K562 (cell line): ENCODE results near the gene HYAL3. TPM values are rescaled to one million over a fixed set of nuclear protein-coding genes. Genes with fewer than 3 reads are reported as not detected.

Experiments used
- ATAC-seq: fragments of 200-7000 bp; cut with Tn5 transposase; 3 replicates; pipeline ENCODE4 v1.9.1; 2020; ENCODE audit warnings: moderate library complexity
- BruUV-seq: library from RNA; stranded (reverse); fragments of 400-500 nt; replicated peaks from 2 replicates; lab custom pipeline; 2021; lab: Mats Ljungman, UMichigan
- CTCF ChIA-PET: fragments of 300-600 bp; formaldehyde crosslinking; extraction: SDS; loops from one replicate; lab custom pipeline; 2021; ENCODE audit warnings: low intra/inter-chr PET ratio; lab: Yijun Ruan, JAX
- POLR2A ChIA-PET: fragments of 300-600, 350-650 bp; sonication (Branson Sonifier 250); formaldehyde crosslinking; extraction: SDS; loops from one replicate; lab custom pipeline; 2021; ENCODE audit warnings: antibody characterized with exemption, inconsistent platforms; lab: Yijun Ruan, JAX
- DNase-seq, 4 experiments: peaks; one replicate each; pipeline versions ENCODE4 v3.0.0 to v3.0.0-alpha.2; 2011 to 2018; ENCODE audit warnings: low spot score in 3 of 4, mixed read lengths in 3 of 4; ENCODE audit errors: extremely low read depth in 1 of 4
- FAIRE-seq: peaks from 2 replicates; lab custom pipeline; 2011; peaks lifted over from hg19 to GRCh38; lab: Jason Lieb, UNC
- H2AFZ ChIP-seq: 2 replicates; pipeline ENCODE4 v1.6.0; 2011; ENCODE audit warnings: low read depth, low read length, control low read depth, inconsistent platforms
- H3K27ac ChIP-seq: fragments of 200-600 bp; 3 replicates; pipeline ENCODE4 v1.8.0; 2011; ENCODE audit warnings: low read depth, mild to moderate bottlenecking, control low read depth, inconsistent platforms, low read length, moderate library complexity, mixed read lengths; ENCODE audit errors: extremely low read depth
- H3K27me3 ChIP-seq, 2 experiments: fragments of 300-600 bp in 1 of 2; 2 replicates in 1 of 2; 3 replicates in 1 of 2; pipeline versions ENCODE4 v1.6.0 to v1.8.0; 2011; ENCODE audit warnings: inconsistent platforms in 2 of 2, low read length in 2 of 2, mild to moderate bottlenecking in 1 of 2, mixed read lengths in 1 of 2, moderate library complexity in 1 of 2; ENCODE audit not compliant: control insufficient read depth in 2 of 2, insufficient read depth in 2 of 2
- H3K36me3 ChIP-seq: fragments of 300-600 bp; 3 replicates; pipeline ENCODE4 v1.8.0; 2011; ENCODE audit warnings: mild to moderate bottlenecking, low read length, inconsistent platforms; ENCODE audit not compliant: control insufficient read depth, insufficient read depth
- H3K4me1 ChIP-seq, 2 experiments: fragments of 200-600 bp in 1 of 2; replicated peaks in 1 of 2; 2 replicates in 1 of 2; 3 replicates in 1 of 2; pipeline versions ENCODE4 v1.5.1 to v1.8.0; 2011; ENCODE audit warnings: inconsistent platforms in 2 of 2, low read length in 2 of 2, mild to moderate bottlenecking in 1 of 2, mixed read lengths in 1 of 2, moderate library complexity in 1 of 2; ENCODE audit not compliant: control insufficient read depth in 2 of 2, insufficient read depth in 2 of 2
- H3K4me2 ChIP-seq: 2 replicates; pipeline ENCODE4 v1.6.1; 2011; ENCODE audit warnings: low read length, control low read depth, inconsistent platforms, mixed read lengths; ENCODE audit not compliant: insufficient read depth
- H3K4me3 ChIP-seq: fragments of 200-600 bp; sonication (generic), shearing (Covaris generic); 2 replicates; pipeline ENCODE4 v1.5.1; 2016; ENCODE audit warnings: control low read depth, inconsistent platforms
- H3K79me2 ChIP-seq: fragments of 200-600 bp; 3 replicates; pipeline ENCODE4 v1.8.0; 2011; ENCODE audit warnings: low read length, inconsistent platforms; ENCODE audit not compliant: control insufficient read depth, insufficient read depth
- H3K9ac ChIP-seq, 2 experiments: 2 replicates each; pipeline versions ENCODE4 v1.6.0 to v1.6.1; 2011; ENCODE audit warnings: low read depth in 2 of 2, low read length in 2 of 2, control low read depth in 1 of 2, inconsistent platforms in 1 of 2, mild to moderate bottlenecking in 1 of 2, mixed read lengths in 1 of 2; ENCODE audit not compliant: insufficient read depth in 1 of 2
- H3K9me1 ChIP-seq: one replicate; pipeline ENCODE4 v1.6.0; 2011; ENCODE audit warnings: inconsistent platforms, mild to moderate bottlenecking, low read length, moderate library complexity; ENCODE audit not compliant: control insufficient read depth, insufficient read depth
- H3K9me3 ChIP-seq: replicated peaks from 2 replicates; pipeline ENCODE4 v1.5.1; 2011; ENCODE audit warnings: low read depth, low read length, inconsistent platforms; ENCODE audit not compliant: control insufficient read depth, insufficient read depth
- H4K20me1 ChIP-seq: replicated peaks from 2 replicates; pipeline ENCODE4 v1.6.1; 2011; ENCODE audit warnings: low read length, inconsistent platforms, mixed read lengths; ENCODE audit not compliant: control insufficient read depth, insufficient read depth
- POLR2G ChIP-seq: fragments of 200-400 bp; formaldehyde crosslinking; IDR thresholded peaks from 2 replicates; pipeline ENCODE4 v1.6.1; 2017; ENCODE audit warnings: low read depth, mild to moderate bottlenecking, antibody characterized with exemption, low read length, moderate library complexity
- RBFOX2 ChIP-seq: fragments of 200-400 bp; formaldehyde crosslinking; IDR thresholded peaks from 2 replicates; pipeline ENCODE4 v1.6.1; 2017; ENCODE audit warnings: low read depth, mild to moderate bottlenecking, low read length, moderate library complexity
- ZNF232 ChIP-seq: sonication (generic); formaldehyde crosslinking; IDR thresholded peaks from 2 replicates; pipeline ENCODE4 v1.8.0; 2022; ENCODE audit warnings: mild to moderate bottlenecking, missing genetic modification reagents
- ZNF436 ChIP-seq: fragments of 250-450, 450-650 bp; sonication (Bioruptor Pico); formaldehyde crosslinking; IDR thresholded peaks from 2 replicates; pipeline ENCODE4 v1.7.0; 2020; ENCODE audit warnings: mild to moderate bottlenecking
- WGBS: fragments of 100-300 bp; shearing (Covaris generic); methylation state at CpG from one replicate; pipeline ENCODE4 v1.1.6; 2016; ENCODE audit warnings: low coverage, mixed read lengths; ENCODE audit not compliant: insufficient coverage; ENCODE audit errors: missing lambda C conversion rate; 5-methylcytosine and 5-hydroxymethylcytosine counted together
- in situ Hi-C: fragments of 300-500 bp; cut with MboI; formaldehyde crosslinking; loops from 4 replicates; pipeline ENCODE4 v1.15.0; 2018; ENCODE audit warnings: inconsistent platforms, mixed read lengths
- intact Hi-C: fragments of 100-400 bp; cut with micrococcal nuclease; formaldehyde crosslinking; loops from 2 replicates; pipeline ENCODE4 v1.14.2; 2022
- polyA plus RNA-seq, 8 experiments: library from polyadenylated mRNA; depleted of rRNA in 4 of 8; stranded (reverse) in 5 of 8; unstranded in 3 of 8; fragments of >200 nt; fragmentation: Nextera tagmentation in 2 of 8; fragmentation: Illumina TruSeq in 1 of 8; extraction: Ambion mirVana in 2 of 8; extraction: Trizol in 1 of 8; gene quantifications; 2 replicates each; pipeline versions ENCODE4 v1.2.1 to v1.2.3, GENCODE V29; 2011 to 2014; ENCODE audit warnings: inconsistent platforms in 1 of 8, missing spikeins in 1 of 8
- total RNA-seq, 7 experiments: library from RNA; depleted of rRNA in 6 of 7; stranded (reverse); fragments of >200 nt in 6 of 7; fragmentation: Illumina TruSeq in 2 of 7; extraction: Trizol in 2 of 7; gene quantifications; 2 replicates each; pipeline versions ENCODE4 v1.2.1 to v1.2.3, GENCODE V29; 2011 to 2021; ENCODE audit warnings: low replicate concordance in 1 of 7

The HYAL3 gene
- total and polyA plus RNA-seq, 9 of the 15 experiments (the other 6 are each of a cell fraction or from before 2014, with no cell fraction given) = 0.38 to 9.1 (median 6.8) TPM

DNA sequence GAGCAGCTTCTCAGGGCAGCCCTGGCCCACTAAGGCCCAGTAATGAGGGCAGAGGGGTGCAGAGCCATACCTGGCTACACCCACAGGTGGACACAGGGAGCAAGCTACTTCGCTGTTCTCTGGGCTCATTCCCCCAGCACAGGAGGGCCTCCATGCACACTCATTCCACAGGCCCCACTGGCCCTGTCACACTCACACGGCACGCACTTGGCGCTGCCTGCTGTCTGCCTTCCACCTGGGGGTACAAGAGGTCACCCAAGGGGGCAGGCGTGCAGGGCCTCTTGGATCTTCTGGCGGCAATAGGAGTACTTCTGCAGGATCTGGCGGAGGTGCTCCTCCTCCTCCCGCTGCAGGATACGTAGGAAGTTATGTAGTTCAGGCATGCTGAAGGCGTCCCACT is 31.1 kb upstream of the HYAL3 start:
- ChIA-PET POLR2A (interaction anchor here (0.9 to 1.8 kb wide), 4 partner anchors 9 to 24 kb away, joined by 3 to 5 read pairs (median 4); no protein-coding TSS in a partner anchor), CTCF (no interaction called here)
- intact Hi-C loops (no loop called here), in situ Hi-C loops (no loop called here)
- H4K20me1 ChIP-seq = peaks cover 18% of the 10 kb centered on the region
- H3K4me3 ChIP-seq = no peak overlapping the region
- no peaks in the 10 kb centered on the region for H3K27me3 ChIP-seq
- peaks cover 14 to 17% of the 10 kb centered on the region in 2 experiments; a peak in 4 of 5 replicates for H3K4me1 ChIP-seq
- H3K4me2 ChIP-seq = no peak overlapping the region
- 100% methylated on average over 4 of the region's 10 CpGs for WGBS
- H3K79me2 ChIP-seq = peaks cover 45% of the 10 kb centered on the region
- no peak overlapping the region for H2AFZ ChIP-seq
- peaks cover 71% of the 10 kb centered on the region; the same call in 2 of the 3 replicates for H3K36me3 ChIP-seq
- no peak overlapping the region for H3K27ac ChIP-seq
- no peak for FAIRE-seq
- no TSS peak for BruUV-seq
- DNase-seq = no peak
- no peaks in the 10 kb centered on the region for H3K9me3 ChIP-seq
- peak overlapping the region in 1 of 2 experiments; percentile 28; a peak in 1 of 4 replicates for H3K9ac ChIP-seq
- H3K9me1 ChIP-seq = peaks cover 4% of the 10 kb centered on the region
- no peak for ATAC-seq
- TF ChIP-seq RBFOX2 (peak; percentile 41; the same call in 1 of the 2 replicates), ZNF232 (CRISPR knock-in tag) (no peak), ZNF436 (CRISPR knock-in tag) (no peak), POLR2G (peak; percentile 50)
